Dendritic cell treated with granulocyte-macrophage colony-stimulating factor and Interleukin-4, amounts not matched to agents 40 ng/mL and 50 ng/mL, for 4 days (primary cell): ENCODE measurements around the gene SEPTIN3.

Experiments
- H3K27ac Mint-ChIP-seq: one replicate; pipeline ENCODE4 v1.8.0; 2022; ENCODE audit warnings: mild to moderate bottlenecking, mixed read lengths
- H3K27me3 Mint-ChIP-seq: one replicate; pipeline ENCODE4 v1.8.0; 2022; ENCODE audit warnings: mild to moderate bottlenecking, mixed read lengths
- H3K36me3 Mint-ChIP-seq: one replicate; pipeline ENCODE4 v1.8.0; 2022; ENCODE audit warnings: low read depth, mixed read lengths
- H3K4me1 Mint-ChIP-seq: one replicate; pipeline ENCODE4 v1.8.0; 2022; ENCODE audit warnings: low read depth, mixed read lengths
- H3K4me3 Mint-ChIP-seq: one replicate; pipeline ENCODE4 v1.8.0; 2022; ENCODE audit warnings: mild to moderate bottlenecking, moderate library complexity, mixed read lengths
- H3K9me3 Mint-ChIP-seq: one replicate; pipeline ENCODE4 v1.8.0; 2022; ENCODE audit warnings: mixed read lengths
- intact Hi-C: fragments of 100-400 bp; cut with micrococcal nuclease; formaldehyde crosslinking; loops from one replicate; pipeline ENCODE4 v1.15.0; 2022

SEPTIN3 gene

DNA sequence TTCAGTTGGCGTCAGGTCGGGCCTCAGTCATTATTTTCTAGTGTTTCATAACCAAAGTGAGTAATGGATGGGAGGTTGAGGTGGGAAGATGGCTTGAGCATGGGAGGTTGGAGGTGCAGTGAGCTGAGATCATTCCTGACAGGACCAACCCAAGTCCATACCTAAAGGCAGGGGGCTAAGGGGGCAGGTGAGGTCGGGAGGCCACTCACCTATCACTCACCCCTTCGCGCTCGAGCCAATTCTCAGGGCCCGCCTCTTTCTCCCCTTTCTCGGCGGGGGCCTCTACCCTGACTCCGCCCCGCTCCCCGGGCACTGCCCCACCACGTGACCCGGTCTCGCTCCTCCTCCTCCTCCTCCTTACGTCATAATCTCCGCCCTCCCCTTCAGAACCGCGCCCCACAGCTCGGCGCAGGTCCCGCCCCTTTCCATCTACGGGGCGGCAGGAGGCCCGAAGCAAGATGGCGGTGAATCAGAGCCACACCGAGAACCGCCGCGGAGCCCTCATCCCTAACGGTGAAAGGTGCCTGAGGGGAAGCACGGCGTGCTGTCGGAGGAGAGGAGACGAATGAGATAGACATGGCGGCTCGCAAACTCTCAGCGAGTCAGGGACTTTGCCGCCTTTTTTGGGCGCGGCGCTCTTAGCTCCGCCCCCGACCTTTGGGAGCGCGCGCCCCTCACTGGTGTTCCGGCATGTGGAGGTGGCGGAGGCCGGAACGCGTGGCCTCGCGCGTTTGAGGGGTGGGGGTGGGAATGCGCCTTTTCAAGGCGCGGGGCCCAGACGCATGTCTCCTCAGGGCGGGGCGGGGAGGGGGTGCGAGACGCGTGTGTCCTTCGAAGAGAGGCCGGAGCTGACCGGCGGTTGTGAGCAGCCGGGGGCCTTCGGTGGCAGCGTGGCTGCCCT, 29.4 kb downstream of the SEPTIN3 start, which contains the start of gene WBP2NL:
Gene WBP2NL (plus strand): TSS at position 428 of the 901 bp plus-strand sequence. CDS start 31 bp downstream, at position 459.
- Mint-ChIP-seq H3K4me3 (peak within 1 kb of the TSS; percentile 92), H3K27ac (peak within 1 kb of the TSS; percentile 93), H3K9me3 (no peaks in the 10 kb centered on the region), H3K4me1 (peaks cover 54% of the 10 kb centered on the region), H3K27me3 (peaks cover 28% of the 10 kb centered on the region), H3K36me3 (peaks cover 26% of the 10 kb centered on the region)
- intact Hi-C loops = loop anchor here (1.0 kb wide), 1 partner anchor 72 kb away; the partner anchor contains the start of gene NAGA

DNA sequence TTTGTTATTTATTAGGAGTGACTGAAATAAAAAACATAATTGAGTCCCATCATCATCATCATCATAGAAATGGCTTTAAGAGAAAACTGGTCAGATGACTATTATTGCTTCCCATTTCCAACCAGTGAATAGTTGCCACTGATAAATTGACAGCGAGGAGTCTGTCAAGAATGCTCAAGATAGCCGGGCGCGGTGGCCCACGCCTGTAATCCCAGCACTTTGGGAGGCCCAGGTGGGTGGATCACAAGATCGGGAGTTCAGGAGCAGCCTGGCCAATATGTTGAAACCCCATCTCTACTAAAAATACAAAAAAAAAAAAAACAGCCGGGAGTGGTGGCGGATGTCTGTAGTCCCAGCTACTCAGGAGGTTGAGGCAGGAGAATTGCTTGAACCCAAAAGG, 31.2 kb downstream of the SEPTIN3 start:
- Mint-ChIP-seq H3K27ac (no peak overlapping the region), H3K4me3 (no peak overlapping the region)
- intact Hi-C loops = loop anchor here (10.0 kb wide), 1 partner anchor 54 kb away; no protein-coding TSS in a partner anchor

DNA sequence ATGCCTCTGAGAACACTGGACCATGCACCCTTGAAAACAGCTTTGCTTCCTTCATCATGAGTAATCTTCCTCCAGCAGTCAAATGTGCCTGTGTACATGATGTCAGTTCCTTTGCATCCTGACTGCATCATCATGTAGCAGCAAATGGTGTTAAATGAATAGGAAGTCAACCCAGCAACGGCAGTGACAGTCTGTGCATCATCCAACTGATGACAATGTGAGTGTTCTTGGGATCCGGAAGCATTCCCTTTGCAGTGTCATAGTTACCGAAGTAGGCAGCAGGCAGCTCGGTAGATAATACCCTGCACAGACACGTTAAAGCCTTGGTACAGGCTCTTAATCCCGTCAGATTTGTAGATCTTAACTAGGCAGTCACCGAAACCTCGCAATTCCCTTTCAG, 31.9 kb downstream of the SEPTIN3 start:
- no peak overlapping the region for H3K4me3 Mint-ChIP-seq
- H3K4me1 Mint-ChIP-seq = peaks cover 32% of the 10 kb centered on the region
- no peak overlapping the region for H3K27ac Mint-ChIP-seq
- peaks cover 26% of the 10 kb centered on the region for H3K36me3 Mint-ChIP-seq
- intact Hi-C loops = loop anchor here (10.0 kb wide), 1 partner anchor 54 kb away; no protein-coding TSS in a partner anchor
- H3K27me3 Mint-ChIP-seq = peaks cover 24% of the 10 kb centered on the region
- H3K9me3 Mint-ChIP-seq = peaks cover 10% of the 10 kb centered on the region

More for the DNA sequence above, 31.2 kb downstream of the SEPTIN3 start:
- H3K4me1 Mint-ChIP-seq = peaks cover 39% of the 10 kb centered on the region
- peaks cover 24% of the 10 kb centered on the region for H3K27me3 Mint-ChIP-seq
- peaks cover 3% of the 10 kb centered on the region for H3K9me3 Mint-ChIP-seq
- H3K36me3 Mint-ChIP-seq = peaks cover 26% of the 10 kb centered on the region

DNA sequence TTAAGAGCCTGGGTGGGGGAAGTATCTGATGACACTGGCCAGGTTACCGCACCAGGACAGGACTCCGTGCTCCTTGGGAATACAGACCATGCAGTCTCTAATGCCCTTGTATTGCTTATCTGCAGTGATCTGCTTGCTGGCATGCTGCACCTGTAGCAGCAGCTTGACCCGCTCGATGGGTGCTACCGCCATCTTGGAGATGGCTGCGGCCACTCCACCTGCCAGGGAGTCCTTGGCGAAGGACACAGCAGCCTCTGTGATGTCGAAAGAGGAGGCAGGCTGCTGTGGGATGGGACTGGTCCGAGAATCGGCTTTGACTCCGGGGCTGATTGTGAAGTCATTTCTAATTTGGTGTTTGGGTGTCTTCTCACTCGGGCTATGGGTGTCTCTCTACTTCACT, 32.5 kb downstream of the SEPTIN3 start:
- H3K27me3 Mint-ChIP-seq = peaks cover 20% of the 10 kb centered on the region

DNA sequence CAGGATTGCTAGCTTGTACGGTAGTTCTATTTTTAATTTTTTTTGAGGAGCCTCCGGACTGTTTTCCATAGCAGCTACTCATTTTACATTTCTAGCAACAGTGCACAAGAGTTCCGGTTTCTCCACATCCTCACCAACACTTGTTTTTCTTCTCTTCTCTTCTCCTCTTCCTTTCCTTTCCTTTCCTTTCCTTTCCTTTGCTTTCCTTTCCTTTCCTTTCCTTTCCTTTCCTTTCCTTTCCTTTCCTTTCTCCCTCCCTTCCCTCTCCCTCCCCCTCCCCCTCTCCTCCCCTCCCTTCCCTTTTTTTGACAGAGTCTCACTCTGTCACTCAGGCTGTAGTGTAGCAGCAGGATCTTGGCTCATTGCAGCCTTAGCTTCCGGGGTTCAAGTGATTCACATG, 38.7 kb downstream of the SEPTIN3 start:
- Mint-ChIP-seq H3K36me3 (no peaks in the 10 kb centered on the region), H3K27ac (no peak overlapping the region), H3K9me3 (peaks cover 32% of the 10 kb centered on the region), H3K4me1 (no peaks in the 10 kb centered on the region), H3K27me3 (peaks cover 17% of the 10 kb centered on the region), H3K4me3 (no peak overlapping the region)
- intact Hi-C loops = loop anchor here (10.0 kb wide), 1 partner anchor 47 kb away; no protein-coding TSS in a partner anchor

More for the DNA sequence above, 32.5 kb downstream of the SEPTIN3 start:
- no peak overlapping the region for H3K27ac Mint-ChIP-seq
- H3K36me3 Mint-ChIP-seq = peaks cover 26% of the 10 kb centered on the region
- H3K4me1 Mint-ChIP-seq = peaks cover 27% of the 10 kb centered on the region
- H3K9me3 Mint-ChIP-seq = peaks cover 10% of the 10 kb centered on the region
- no peak overlapping the region for H3K4me3 Mint-ChIP-seq
- intact Hi-C loops = loop anchor here (10.0 kb wide), 1 partner anchor 53 kb away; no protein-coding TSS in a partner anchor

DNA sequence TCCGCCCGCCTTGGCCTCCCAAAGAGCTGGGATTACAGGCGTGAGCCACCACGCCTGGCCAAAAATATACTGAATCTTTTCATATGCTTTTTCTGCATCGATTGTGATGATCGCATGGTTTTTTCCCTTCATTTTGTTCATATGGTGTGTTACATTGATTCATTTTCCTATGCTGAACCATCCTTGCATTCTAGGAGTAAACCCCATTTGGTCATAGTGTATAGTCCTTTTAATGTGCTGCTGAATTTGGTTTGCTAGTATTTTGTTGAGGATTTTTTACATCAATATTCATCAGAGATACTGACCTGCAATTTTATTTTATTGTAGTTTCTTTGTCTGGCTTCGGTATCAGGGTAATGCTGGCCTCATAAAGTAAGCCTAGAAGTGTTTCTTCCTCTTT, 41.5 kb downstream of the SEPTIN3 start:
- H3K4me3 Mint-ChIP-seq = no peak overlapping the region
- H3K27me3 Mint-ChIP-seq = peaks cover 20% of the 10 kb centered on the region
- H3K36me3 Mint-ChIP-seq = no peaks in the 10 kb centered on the region
- no peaks in the 10 kb centered on the region for H3K4me1 Mint-ChIP-seq
- peaks cover 26% of the 10 kb centered on the region for H3K9me3 Mint-ChIP-seq
- intact Hi-C loops = no loop called here
- no peak overlapping the region for H3K27ac Mint-ChIP-seq

DNA sequence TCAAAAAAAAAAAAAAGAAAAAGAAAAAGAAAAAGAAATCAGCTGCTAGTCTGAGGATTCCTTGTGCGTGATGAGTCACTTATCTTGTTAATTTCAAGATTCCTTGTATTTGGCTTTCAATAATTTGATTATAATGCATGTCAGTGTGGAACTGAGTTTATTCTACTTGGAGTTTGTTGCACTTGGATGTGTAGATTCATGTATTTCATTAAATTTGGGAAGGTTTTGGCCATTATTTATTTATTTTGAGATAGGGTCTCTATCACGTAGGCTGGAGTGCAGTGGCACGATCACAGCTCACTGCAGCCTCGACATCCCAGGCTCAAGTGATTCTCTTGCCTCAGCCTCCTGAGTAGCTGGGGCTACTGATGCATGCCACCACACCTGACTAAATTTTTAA, 44.1 kb downstream of the SEPTIN3 start:
- no peak overlapping the region for H3K4me3 Mint-ChIP-seq
- H3K27ac Mint-ChIP-seq = no peak overlapping the region
- peaks cover 18% of the 10 kb centered on the region for H3K27me3 Mint-ChIP-seq
- no peaks in the 10 kb centered on the region for H3K36me3 Mint-ChIP-seq
- intact Hi-C loops = no loop called here
- peaks cover 22% of the 10 kb centered on the region for H3K9me3 Mint-ChIP-seq
- H3K4me1 Mint-ChIP-seq = no peaks in the 10 kb centered on the region

DNA sequence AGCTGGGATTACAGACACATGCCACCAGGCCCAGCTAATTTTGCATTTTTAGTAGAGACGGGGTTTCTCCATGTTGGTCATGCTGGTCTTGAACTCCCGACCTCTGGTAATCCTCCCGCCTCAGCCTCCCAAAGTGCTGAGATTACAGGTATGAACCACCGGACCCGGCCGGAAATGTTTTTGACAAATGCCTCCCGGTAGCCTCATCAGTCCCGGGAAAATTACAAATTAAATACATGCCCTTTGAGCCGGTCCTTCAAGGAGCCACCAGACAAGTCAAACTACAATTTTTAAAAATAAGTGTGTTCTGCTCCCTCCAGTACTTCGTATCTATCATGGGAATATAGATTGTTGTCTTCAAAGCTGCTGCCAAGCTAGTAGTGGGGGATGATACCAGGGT, 46.9 kb downstream of the SEPTIN3 start:
- Mint-ChIP-seq H3K9me3 (peaks cover 1% of the 10 kb centered on the region), H3K27ac (no peak overlapping the region), H3K27me3 (peaks cover 22% of the 10 kb centered on the region), H3K36me3 (no peaks in the 10 kb centered on the region), H3K4me3 (no peak overlapping the region), H3K4me1 (no peaks in the 10 kb centered on the region)
- intact Hi-C loops = no loop called here

DNA sequence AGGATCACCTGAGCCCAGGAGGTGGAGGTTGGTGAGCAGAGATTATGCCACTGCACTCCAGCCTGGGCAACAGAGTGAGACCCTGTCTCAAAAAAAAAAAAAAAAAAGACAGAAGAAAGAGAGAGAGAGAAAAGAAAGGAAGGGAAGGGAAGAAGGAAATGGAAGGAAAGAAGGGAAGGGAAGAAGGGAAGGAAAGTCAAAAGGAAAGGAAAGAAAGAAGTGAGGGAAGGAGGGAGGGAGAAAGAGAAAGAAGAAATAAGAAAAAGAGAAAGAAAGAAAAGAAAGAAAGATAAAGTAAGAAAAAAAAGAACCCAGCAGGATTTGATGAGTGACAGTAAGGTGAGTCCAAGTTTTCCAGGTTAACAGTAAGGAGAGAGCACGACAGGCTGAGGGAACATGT, 49.0 kb downstream of the SEPTIN3 start:
- no peak overlapping the region for H3K27ac Mint-ChIP-seq
- peaks cover 9% of the 10 kb centered on the region for H3K4me1 Mint-ChIP-seq
- H3K9me3 Mint-ChIP-seq = no peaks in the 10 kb centered on the region
- H3K4me3 Mint-ChIP-seq = no peak overlapping the region
- intact Hi-C loops = no loop called here
- H3K27me3 Mint-ChIP-seq = peaks cover 19% of the 10 kb centered on the region
- H3K36me3 Mint-ChIP-seq = no peaks in the 10 kb centered on the region
